ENCODE measurements around the gene APBA1. TPM values are rescaled to one million over a fixed set of nuclear protein-coding genes. Genes with fewer than 3 reads are reported as not detected.

APBA1 gene
- total and polyA plus RNA-seq, 2 of the 8 experiments (the other 6 are each of a cell fraction or from before 2014, with no cell fraction given): 0.36 to 0.60 TPM

DNA sequence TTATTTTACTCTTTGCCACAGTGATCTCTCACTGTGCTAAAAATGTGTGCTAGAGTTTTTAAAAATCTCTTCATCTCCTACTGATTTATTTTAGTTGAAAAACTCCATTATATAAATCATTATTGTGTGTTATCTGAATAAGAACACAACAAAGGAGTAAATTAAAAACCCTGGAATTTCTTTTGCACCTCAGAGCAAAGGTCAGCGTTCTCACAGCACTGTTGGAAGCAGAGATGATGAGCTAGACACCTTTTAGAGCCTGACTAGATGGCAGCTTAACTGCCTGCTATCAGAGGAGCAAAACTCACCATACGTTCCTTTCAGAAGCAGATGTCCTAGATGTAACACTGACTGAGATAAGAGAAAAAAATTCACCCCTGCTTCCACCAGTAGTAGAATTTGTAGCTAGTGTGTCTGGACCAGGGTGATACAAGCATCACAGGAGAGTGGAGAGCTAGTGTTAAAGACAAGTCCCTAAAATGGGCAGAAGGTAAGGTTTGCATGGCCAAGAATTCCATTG, 200.0 kb downstream of the APBA1 start (continued):
- TF ChIP-seq, protein P1, sequence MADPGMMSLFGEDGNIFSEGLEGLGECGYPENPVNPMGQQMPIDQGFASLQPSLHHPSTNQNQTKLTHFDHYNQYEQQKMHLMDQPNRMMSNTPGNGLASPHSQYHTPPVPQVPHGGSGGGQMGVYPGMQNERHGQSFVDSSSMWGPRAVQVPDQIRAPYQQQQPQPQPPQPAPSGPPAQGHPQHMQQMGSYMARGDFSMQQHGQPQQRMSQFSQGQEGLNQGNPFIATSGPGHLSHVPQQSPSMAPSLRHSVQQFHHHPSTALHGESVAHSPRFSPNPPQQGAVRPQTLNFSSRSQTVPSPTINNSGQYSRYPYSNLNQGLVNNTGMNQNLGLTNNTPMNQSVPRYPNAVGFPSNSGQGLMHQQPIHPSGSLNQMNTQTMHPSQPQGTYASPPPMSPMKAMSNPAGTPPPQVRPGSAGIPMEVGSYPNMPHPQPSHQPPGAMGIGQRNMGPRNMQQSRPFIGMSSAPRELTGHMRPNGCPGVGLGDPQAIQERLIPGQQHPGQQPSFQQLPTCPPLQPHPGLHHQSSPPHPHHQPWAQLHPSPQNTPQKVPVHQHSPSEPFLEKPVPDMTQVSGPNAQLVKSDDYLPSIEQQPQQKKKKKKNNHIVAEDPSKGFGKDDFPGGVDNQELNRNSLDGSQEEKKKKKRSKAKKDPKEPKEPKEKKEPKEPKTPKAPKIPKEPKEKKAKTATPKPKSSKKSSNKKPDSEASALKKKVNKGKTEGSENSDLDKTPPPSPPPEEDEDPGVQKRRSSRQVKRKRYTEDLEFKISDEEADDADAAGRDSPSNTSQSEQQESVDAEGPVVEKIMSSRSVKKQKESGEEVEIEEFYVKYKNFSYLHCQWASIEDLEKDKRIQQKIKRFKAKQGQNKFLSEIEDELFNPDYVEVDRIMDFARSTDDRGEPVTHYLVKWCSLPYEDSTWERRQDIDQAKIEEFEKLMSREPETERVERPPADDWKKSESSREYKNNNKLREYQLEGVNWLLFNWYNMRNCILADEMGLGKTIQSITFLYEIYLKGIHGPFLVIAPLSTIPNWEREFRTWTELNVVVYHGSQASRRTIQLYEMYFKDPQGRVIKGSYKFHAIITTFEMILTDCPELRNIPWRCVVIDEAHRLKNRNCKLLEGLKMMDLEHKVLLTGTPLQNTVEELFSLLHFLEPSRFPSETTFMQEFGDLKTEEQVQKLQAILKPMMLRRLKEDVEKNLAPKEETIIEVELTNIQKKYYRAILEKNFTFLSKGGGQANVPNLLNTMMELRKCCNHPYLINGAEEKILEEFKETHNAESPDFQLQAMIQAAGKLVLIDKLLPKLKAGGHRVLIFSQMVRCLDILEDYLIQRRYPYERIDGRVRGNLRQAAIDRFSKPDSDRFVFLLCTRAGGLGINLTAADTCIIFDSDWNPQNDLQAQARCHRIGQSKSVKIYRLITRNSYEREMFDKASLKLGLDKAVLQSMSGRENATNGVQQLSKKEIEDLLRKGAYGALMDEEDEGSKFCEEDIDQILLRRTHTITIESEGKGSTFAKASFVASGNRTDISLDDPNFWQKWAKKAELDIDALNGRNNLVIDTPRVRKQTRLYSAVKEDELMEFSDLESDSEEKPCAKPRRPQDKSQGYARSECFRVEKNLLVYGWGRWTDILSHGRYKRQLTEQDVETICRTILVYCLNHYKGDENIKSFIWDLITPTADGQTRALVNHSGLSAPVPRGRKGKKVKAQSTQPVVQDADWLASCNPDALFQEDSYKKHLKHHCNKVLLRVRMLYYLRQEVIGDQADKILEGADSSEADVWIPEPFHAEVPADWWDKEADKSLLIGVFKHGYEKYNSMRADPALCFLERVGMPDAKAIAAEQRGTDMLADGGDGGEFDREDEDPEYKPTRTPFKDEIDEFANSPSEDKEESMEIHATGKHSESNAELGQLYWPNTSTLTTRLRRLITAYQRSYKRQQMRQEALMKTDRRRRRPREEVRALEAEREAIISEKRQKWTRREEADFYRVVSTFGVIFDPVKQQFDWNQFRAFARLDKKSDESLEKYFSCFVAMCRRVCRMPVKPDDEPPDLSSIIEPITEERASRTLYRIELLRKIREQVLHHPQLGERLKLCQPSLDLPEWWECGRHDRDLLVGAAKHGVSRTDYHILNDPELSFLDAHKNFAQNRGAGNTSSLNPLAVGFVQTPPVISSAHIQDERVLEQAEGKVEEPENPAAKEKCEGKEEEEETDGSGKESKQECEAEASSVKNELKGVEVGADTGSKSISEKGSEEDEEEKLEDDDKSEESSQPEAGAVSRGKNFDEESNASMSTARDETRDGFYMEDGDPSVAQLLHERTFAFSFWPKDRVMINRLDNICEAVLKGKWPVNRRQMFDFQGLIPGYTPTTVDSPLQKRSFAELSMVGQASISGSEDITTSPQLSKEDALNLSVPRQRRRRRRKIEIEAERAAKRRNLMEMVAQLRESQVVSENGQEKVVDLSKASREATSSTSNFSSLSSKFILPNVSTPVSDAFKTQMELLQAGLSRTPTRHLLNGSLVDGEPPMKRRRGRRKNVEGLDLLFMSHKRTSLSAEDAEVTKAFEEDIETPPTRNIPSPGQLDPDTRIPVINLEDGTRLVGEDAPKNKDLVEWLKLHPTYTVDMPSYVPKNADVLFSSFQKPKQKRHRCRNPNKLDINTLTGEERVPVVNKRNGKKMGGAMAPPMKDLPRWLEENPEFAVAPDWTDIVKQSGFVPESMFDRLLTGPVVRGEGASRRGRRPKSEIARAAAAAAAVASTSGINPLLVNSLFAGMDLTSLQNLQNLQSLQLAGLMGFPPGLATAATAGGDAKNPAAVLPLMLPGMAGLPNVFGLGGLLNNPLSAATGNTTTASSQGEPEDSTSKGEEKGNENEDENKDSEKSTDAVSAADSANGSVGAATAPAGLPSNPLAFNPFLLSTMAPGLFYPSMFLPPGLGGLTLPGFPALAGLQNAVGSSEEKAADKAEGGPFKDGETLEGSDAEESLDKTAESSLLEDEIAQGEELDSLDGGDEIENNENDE (IDR thresholded peaks at IDR 0.05; ENCODE audit: insufficient replicate concordance, low read length): no peak

All from H1 (cell line).